ENCODE measurements around the gene ADCY9. TPM values are rescaled to one million over a fixed set of nuclear protein-coding genes. Genes with fewer than 3 reads are reported as not detected.

Gene ADCY9
- total and polyA plus RNA-seq, 4 donors = 12.7 to 37.6 (median 17.6) TPM

GRCh38 chr16:4140652-4141051 lies 24.4 kb upstream of the ADCY9 start:
- no peak for DNase-seq
- no peak overlapping the region for H3K27ac ChIP-seq (ENCODE audit: low read depth in 1 of 2, low read length in 1 of 2)
- H3K4me3 ChIP-seq = no peak overlapping the region
- H3K9ac ChIP-seq (ENCODE audit: insufficient read depth in 1 of 2, low read length in 2 of 2) = no peak overlapping the region
- no peaks in the 10 kb centered on the region for H3K9me3 ChIP-seq (ENCODE audit: control insufficient read depth in 4 of 4, insufficient read depth in 3 of 4, low read length in 3 of 4)
- ATAC-seq (ENCODE audit: insufficient read depth, low FRiP score) = no peak
- H3K36me3 ChIP-seq (ENCODE audit: control insufficient read depth in 4 of 4, insufficient read depth in 4 of 4, low read length in 4 of 4) = no peaks in the 10 kb centered on the region
- peaks cover 0 to 4% (median 0%) of the 10 kb centered on the region in 5 donors for H3K4me1 ChIP-seq (ENCODE audit: control insufficient read depth in 5 of 5, insufficient read depth in 5 of 5, low read length in 5 of 5)
- WGBS, 2 donors = 77 to 81% methylated on average over 3 of the region's 3 CpGs
- TF ChIP-seq CTCF (IDR thresholded peaks at IDR 0.05; ENCODE audit: control extremely low read depth, extremely low read depth) = no peak
- no peaks in the 10 kb centered on the region for H3K27me3 ChIP-seq (ENCODE audit: control insufficient read depth in 3 of 3, insufficient read depth in 3 of 3, low read length in 2 of 3)

GRCh38 chr16:4139968-4140367 lies 23.7 kb upstream of the ADCY9 start:
- Histone ChIP-seq H3K4me1 (ENCODE audit: control insufficient read depth in 5 of 5, insufficient read depth in 5 of 5, low read length in 5 of 5) (peaks cover 0 to 5% (median 0%) of the 10 kb centered on the region in 5 donors), H3K27me3 (ENCODE audit: control insufficient read depth in 3 of 3, insufficient read depth in 3 of 3, low read length in 2 of 3) (no peaks in the 10 kb centered on the region), H3K27ac (ENCODE audit: low read depth in 1 of 2, low read length in 1 of 2) (no peak overlapping the region), H3K4me3 (no peak overlapping the region), H3K9ac (ENCODE audit: insufficient read depth in 1 of 2, low read length in 2 of 2) (no peak overlapping the region), H3K36me3 (ENCODE audit: control insufficient read depth in 4 of 4, insufficient read depth in 4 of 4, low read length in 4 of 4) (no peaks in the 10 kb centered on the region), H3K9me3 (ENCODE audit: control insufficient read depth in 4 of 4, insufficient read depth in 3 of 4, low read length in 3 of 4) (no peaks in the 10 kb centered on the region)
- no peak for ATAC-seq (ENCODE audit: insufficient read depth, low FRiP score)
- DNase-seq = no peak
- no peak for TF ChIP-seq CTCF (IDR thresholded peaks at IDR 0.05; ENCODE audit: control extremely low read depth, extremely low read depth)

- ATAC-seq (ENCODE audit: insufficient read depth, low FRiP score) (no peak), DNase-seq (no peak)
- Histone ChIP-seq H3K27me3 (ENCODE audit: control insufficient read depth in 3 of 3, insufficient read depth in 3 of 3, low read length in 2 of 3) (no peaks in the 10 kb centered on the region), H3K9ac (ENCODE audit: insufficient read depth in 1 of 2, low read length in 2 of 2) (no peak overlapping the region), H3K27ac (ENCODE audit: low read depth in 1 of 2, low read length in 1 of 2) (no peak overlapping the region), H3K9me3 (ENCODE audit: control insufficient read depth in 4 of 4, insufficient read depth in 3 of 4, low read length in 3 of 4) (no peaks in the 10 kb centered on the region), H3K36me3 (ENCODE audit: control insufficient read depth in 4 of 4, insufficient read depth in 4 of 4, low read length in 4 of 4) (no peaks in the 10 kb centered on the region), H3K4me1 (ENCODE audit: control insufficient read depth in 5 of 5, insufficient read depth in 5 of 5, low read length in 5 of 5) (peaks cover 0 to 8% (median 0%) of the 10 kb centered on the region in 5 donors), H3K4me3 (no peak overlapping the region)
- TF ChIP-seq CTCF (IDR thresholded peaks at IDR 0.05; ENCODE audit: control extremely low read depth, extremely low read depth) = no peak
- 83 to 94% methylated on average over 6 of the region's 6 CpGs for whole genome bisulfite sequencing, 2 donors
Observed at GRCh38 chr16:4138713-4139112, 22.5 kb upstream of the ADCY9 start.

GRCh38 chr16:4137438-4137837 lies 21.2 kb upstream of the ADCY9 start:
- Histone ChIP-seq H3K9me3 (ENCODE audit: control insufficient read depth in 4 of 4, insufficient read depth in 3 of 4, low read length in 3 of 4) (no peaks in the 10 kb centered on the region), H3K4me3 (no peak overlapping the region), H3K4me1 (ENCODE audit: control insufficient read depth in 5 of 5, insufficient read depth in 5 of 5, low read length in 5 of 5) (peaks cover 0 to 8% (median 0%) of the 10 kb centered on the region in 5 donors), H3K36me3 (ENCODE audit: control insufficient read depth in 4 of 4, insufficient read depth in 4 of 4, low read length in 4 of 4) (no peaks in the 10 kb centered on the region), H3K27ac (ENCODE audit: low read depth in 1 of 2, low read length in 1 of 2) (no peak overlapping the region), H3K9ac (ENCODE audit: insufficient read depth in 1 of 2, low read length in 2 of 2) (no peak overlapping the region), H3K27me3 (ENCODE audit: control insufficient read depth in 3 of 3, insufficient read depth in 3 of 3, low read length in 2 of 3) (no peaks in the 10 kb centered on the region)
- TF ChIP-seq CTCF (IDR thresholded peaks at IDR 0.05; ENCODE audit: control extremely low read depth, extremely low read depth) = no peak
- WGBS, 2 donors = 92 to 97% methylated on average over 3 of the region's 3 CpGs
- ATAC-seq (ENCODE audit: insufficient read depth, low FRiP score) (no peak), DNase-seq (no peak)
